ENCODE measurements around the gene C1QTNF6. TPM values are rescaled to one million over a fixed set of nuclear protein-coding genes. Genes with fewer than 3 reads are reported as not detected.
A peak's percentile ranks its signal among the peaks of the same experiment; 100 is the strongest.

Gene C1QTNF6
- total and polyA plus RNA-seq, 10 of the 15 experiments (the other 5 are each of a cell fraction or from before 2014, with no cell fraction given) = 0.16 to 4.1 (median 1.3) TPM

- TF ChIP-seq MLLT1 (IDR thresholded peaks at IDR 0.05) = peak; percentile 98
- peak; percentile 76 for TF ChIP-seq SP1 (IDR thresholded peaks at IDR 0.05; ENCODE audit: low read depth, low read length)
- peak; percentile 80; the same call in 1 of the 2 replicates for TF ChIP-seq MTA3 (IDR thresholded peaks at IDR 0.05; ENCODE audit: borderline replicate concordance, low read length)
- no peak; the same call in 1 of the 2 replicates for TF ChIP-seq ELK1 (IDR thresholded peaks at IDR 0.05; ENCODE audit: low read depth, low read length)
- TF ChIP-seq ZNF384 (IDR thresholded peaks at IDR 0.05; ENCODE audit: borderline replicate concordance, low read depth, low read length) = no peak
- 0 out of 2 replicates have a peak, but pooled peaks have one; percentile 6 for TF ChIP-seq YBX1 (IDR thresholded peaks at IDR 0.05)
- TF ChIP-seq ATF3 (IDR thresholded peaks at IDR 0.05; ENCODE audit: borderline replicate concordance, extremely low read depth, low read depth, low read length) = no peak
- no peak for TF ChIP-seq SREBF2 (IDR thresholded peaks at IDR 0.05; ENCODE audit: low read length)
- TF ChIP-seq BHLHE40 (IDR thresholded peaks at IDR 0.05; ENCODE audit: borderline replicate concordance in 1 of 2, low read depth in 2 of 2, low read length in 1 of 2) = peak; percentile 69; a peak in 3 of 4 replicates
- TF ChIP-seq ZBTB33 (IDR thresholded peaks at IDR 0.05) = no peak
- no peak for TF ChIP-seq WRNIP1 (IDR thresholded peaks at IDR 0.05; ENCODE audit: borderline replicate concordance, low read depth, low read length)
- no peak for TF ChIP-seq ZNF217 (IDR thresholded peaks at IDR 0.05)
- peak; percentile 66 for TF ChIP-seq CREB1 (IDR thresholded peaks at IDR 0.05; ENCODE audit: low read depth)
- TF ChIP-seq STAT3 (IDR thresholded peaks at IDR 0.05; ENCODE audit: low read depth, low read length) = no peak
- peak; percentile 67; the same call in 1 of the 2 replicates for TF ChIP-seq CHD2 (IDR thresholded peaks at IDR 0.05; ENCODE audit: borderline replicate concordance, low read depth, low read length)
- TF ChIP-seq NFXL1 (IDR thresholded peaks at IDR 0.05; ENCODE audit: borderline replicate concordance) = no peak
- TF ChIP-seq SPI1 (IDR thresholded peaks at IDR 0.05; ENCODE audit: borderline replicate concordance, insufficient read depth, low read depth, low read length) = peak; percentile 67
- TF ChIP-seq POLR2A (IDR thresholded peaks at IDR 0.05; ENCODE audit: low read depth, low read length) = peak; percentile 62; the same call in 1 of the 2 replicates
- TF ChIP-seq RB1 (IDR thresholded peaks at IDR 0.05; ENCODE audit: borderline replicate concordance) = no peak
- peak; percentile 75 for TF ChIP-seq MEF2B (IDR thresholded peaks at IDR 0.05; ENCODE audit: partially characterized antibody, poor library complexity, severe bottlenecking)
- peak; percentile 94 for TF ChIP-seq POU2F2 (IDR thresholded peaks at IDR 0.05; ENCODE audit: borderline replicate concordance, low read depth, low read length)
- TF ChIP-seq ZZZ3 (IDR thresholded peaks at IDR 0.05; ENCODE audit: control insufficient read depth, insufficient read length, low read depth) = no peak
- no peak; the same call in 1 of the 2 replicates for TF ChIP-seq ZSCAN29 (IDR thresholded peaks at IDR 0.05)
- no peak for TF ChIP-seq MXI1 (IDR thresholded peaks at IDR 0.05; ENCODE audit: low read depth, low read length)
- TF ChIP-seq BMI1 (IDR thresholded peaks at IDR 0.05; ENCODE audit: borderline replicate concordance) = 0 out of 2 replicates have a peak, but pooled peaks have one; percentile 12
- TF ChIP-seq SMAD5 (IDR thresholded peaks at IDR 0.05; ENCODE audit: low read depth) = no peak; the same call in none of the 2 replicates
- peak; percentile 99 for TF ChIP-seq RUNX3 (IDR thresholded peaks at IDR 0.05; ENCODE audit: low read length)
Observed at GRCh38 chr22:37218771-37219411, 30.8 kb upstream of the C1QTNF6 start (continued).

Data from GM12878 (cell line).